Sigmoid colon (tissue), 3 donors: ENCODE data around the gene TTLL3.

Experiments
- CTCF ChIP-seq, 4 experiments: fragments of 450-650 bp in 3 of 4; fragments of 200-600 bp in 1 of 4; IDR thresholded peaks; one replicate each; pipeline ENCODE4 v1.5.1; 2016 to 2019; ENCODE audit warnings: antibody characterized with exemption in 4 of 4, mild to moderate bottlenecking in 3 of 4, moderate library complexity in 2 of 4
- POLR2A ChIP-seq, 2 donors: fragments of 450-650 bp; IDR thresholded peaks; one replicate each; pipeline ENCODE4 v1.6.1; 2016; ENCODE audit warnings: antibody characterized with exemption in 2 of 2, mild to moderate bottlenecking in 2 of 2, moderate library complexity in 2 of 2

GRCh38 chr3:9870978-9871377 lies 60.9 kb downstream of the TTLL3 start:
- TF ChIP-seq CTCF (IDR thresholded peaks at IDR 0.05) (no peak), POLR2A (IDR thresholded peaks at IDR 0.05) (no peak)
